ENCODE measurements around the gene IPO4. TPM values are rescaled to one million over a fixed set of nuclear protein-coding genes. Genes with fewer than 3 reads are reported as not detected.

Gene IPO4
- total and polyA plus RNA-seq, 9 of the 15 experiments (the other 6 are each of a cell fraction or from before 2014, with no cell fraction given) = 7.3 to 122 (median 31.8) TPM

DNA sequence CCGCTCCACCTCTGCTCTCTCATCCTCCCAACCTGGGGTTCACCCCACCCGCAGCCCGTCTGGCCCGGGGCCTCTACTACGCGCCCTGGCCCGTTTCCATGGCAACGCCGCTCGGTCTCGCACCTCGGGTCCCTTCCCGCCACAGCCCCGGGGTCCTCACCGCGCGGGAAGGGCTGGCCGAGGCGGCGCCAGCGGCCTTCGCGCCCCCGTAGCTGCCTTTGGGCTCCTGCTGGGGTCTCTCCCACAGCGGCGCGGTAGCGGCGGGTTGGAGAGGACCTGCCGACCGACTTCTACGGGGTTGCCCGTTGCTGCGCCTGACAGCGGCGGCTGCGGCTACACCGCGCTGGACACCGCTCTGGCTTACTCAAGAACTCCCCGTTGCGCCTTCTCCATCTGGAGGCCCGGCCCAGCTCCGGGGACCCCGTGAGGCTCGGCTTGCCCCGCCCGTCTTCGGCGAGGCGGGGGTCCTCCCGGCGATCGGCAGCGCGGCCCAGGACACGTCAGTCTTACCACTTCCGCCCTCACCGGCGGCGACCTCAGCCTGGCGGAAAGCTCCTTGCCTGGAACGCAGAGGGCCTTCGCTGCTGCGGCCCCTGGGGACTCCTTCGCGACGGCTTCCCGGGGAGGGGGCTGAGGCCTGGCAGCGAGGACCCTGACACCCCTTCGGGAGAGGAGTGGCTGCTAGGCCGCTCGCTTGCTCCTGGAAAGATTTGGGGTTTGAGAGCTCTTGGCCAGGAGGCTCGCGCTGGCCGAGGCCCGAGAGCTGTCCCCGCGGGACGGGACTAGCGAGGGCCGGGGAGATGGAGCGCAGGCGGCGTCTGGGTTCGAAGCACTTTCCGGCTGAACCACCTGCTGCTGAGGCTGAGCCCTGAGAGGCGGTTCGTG is 6.8 kb upstream of the IPO4 start, which contains the start of gene TM9SF1 (continued):
- TF ChIP-seq, protein P1, sequence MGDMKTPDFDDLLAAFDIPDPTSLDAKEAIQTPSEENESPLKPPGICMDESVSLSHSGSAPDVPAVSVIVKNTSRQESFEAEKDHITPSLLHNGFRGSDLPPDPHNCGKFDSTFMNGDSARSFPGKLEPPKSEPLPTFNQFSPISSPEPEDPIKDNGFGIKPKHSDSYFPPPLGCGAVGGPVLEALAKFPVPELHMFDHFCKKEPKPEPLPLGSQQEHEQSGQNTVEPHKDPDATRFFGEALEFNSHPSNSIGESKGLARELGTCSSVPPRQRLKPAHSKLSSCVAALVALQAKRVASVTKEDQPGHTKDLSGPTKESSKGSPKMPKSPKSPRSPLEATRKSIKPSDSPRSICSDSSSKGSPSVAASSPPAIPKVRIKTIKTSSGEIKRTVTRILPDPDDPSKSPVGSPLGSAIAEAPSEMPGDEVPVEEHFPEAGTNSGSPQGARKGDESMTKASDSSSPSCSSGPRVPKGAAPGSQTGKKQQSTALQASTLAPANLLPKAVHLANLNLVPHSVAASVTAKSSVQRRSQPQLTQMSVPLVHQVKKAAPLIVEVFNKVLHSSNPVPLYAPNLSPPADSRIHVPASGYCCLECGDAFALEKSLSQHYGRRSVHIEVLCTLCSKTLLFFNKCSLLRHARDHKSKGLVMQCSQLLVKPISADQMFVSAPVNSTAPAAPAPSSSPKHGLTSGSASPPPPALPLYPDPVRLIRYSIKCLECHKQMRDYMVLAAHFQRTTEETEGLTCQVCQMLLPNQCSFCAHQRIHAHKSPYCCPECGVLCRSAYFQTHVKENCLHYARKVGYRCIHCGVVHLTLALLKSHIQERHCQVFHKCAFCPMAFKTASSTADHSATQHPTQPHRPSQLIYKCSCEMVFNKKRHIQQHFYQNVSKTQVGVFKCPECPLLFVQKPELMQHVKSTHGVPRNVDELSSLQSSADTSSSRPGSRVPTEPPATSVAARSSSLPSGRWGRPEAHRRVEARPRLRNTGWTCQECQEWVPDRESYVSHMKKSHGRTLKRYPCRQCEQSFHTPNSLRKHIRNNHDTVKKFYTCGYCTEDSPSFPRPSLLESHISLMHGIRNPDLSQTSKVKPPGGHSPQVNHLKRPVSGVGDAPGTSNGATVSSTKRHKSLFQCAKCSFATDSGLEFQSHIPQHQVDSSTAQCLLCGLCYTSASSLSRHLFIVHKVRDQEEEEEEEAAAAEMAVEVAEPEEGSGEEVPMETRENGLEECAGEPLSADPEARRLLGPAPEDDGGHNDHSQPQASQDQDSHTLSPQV (IDR thresholded peaks at IDR 0.05) = no peak
- TF ChIP-seq SREBF1 (IDR thresholded peaks at IDR 0.05; ENCODE audit: borderline replicate concordance, low read depth, low read length) = no peak
- TF ChIP-seq CREM (IDR thresholded peaks at IDR 0.05; ENCODE audit: low read depth) = peak; percentile 93
- TF ChIP-seq ZNF57 (CRISPR knock-in tag; IDR thresholded peaks at IDR 0.05) = 0 out of 2 replicates have a peak, but pooled peaks have one; percentile 24
- no peak for TF ChIP-seq NR2C2 (CRISPR knock-in tag; IDR thresholded peaks at IDR 0.05)
- peak; percentile 74 for TF ChIP-seq NR2C2 (tag; IDR thresholded peaks at IDR 0.05)
- TF ChIP-seq, protein P2, sequence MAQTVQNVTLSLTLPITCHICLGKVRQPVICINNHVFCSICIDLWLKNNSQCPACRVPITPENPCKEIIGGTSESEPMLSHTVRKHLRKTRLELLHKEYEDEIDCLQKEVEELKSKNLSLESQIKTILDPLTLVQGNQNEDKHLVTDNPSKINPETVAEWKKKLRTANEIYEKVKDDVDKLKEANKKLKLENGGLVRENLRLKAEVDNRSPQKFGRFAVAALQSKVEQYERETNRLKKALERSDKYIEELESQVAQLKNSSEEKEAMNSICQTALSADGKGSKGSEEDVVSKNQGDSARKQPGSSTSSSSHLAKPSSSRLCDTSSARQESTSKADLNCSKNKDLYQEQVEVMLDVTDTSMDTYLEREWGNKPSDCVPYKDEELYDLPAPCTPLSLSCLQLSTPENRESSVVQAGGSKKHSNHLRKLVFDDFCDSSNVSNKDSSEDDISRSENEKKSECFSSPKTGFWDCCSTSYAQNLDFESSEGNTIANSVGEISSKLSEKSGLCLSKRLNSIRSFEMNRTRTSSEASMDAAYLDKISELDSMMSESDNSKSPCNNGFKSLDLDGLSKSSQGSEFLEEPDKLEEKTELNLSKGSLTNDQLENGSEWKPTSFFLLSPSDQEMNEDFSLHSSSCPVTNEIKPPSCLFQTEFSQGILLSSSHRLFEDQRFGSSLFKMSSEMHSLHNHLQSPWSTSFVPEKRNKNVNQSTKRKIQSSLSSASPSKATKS (CRISPR knock-in tag; IDR thresholded peaks at IDR 0.05) = no peak
- peak; percentile 57; the same call in 1 of the 2 replicates for TF ChIP-seq C11orf30 (IDR thresholded peaks at IDR 0.05; ENCODE audit: low read depth)
- TF ChIP-seq TAF7 (tag; IDR thresholded peaks at IDR 0.05) = no peak
- no peak for TF ChIP-seq NFE2L1 (tag; IDR thresholded peaks at IDR 0.05; ENCODE audit: borderline replicate concordance, low read depth)
- TF ChIP-seq, protein P3, sequence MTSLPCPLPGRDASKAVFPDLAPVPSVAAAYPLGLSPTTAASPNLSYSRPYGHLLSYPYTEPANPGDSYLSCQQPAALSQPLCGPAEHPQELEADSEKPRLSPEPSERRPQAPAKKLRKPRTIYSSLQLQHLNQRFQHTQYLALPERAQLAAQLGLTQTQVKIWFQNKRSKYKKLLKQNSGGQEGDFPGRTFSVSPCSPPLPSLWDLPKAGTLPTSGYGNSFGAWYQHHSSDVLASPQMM (CRISPR knock-in tag; IDR thresholded peaks at IDR 0.05) = no peak
- TF ChIP-seq, protein P4, sequence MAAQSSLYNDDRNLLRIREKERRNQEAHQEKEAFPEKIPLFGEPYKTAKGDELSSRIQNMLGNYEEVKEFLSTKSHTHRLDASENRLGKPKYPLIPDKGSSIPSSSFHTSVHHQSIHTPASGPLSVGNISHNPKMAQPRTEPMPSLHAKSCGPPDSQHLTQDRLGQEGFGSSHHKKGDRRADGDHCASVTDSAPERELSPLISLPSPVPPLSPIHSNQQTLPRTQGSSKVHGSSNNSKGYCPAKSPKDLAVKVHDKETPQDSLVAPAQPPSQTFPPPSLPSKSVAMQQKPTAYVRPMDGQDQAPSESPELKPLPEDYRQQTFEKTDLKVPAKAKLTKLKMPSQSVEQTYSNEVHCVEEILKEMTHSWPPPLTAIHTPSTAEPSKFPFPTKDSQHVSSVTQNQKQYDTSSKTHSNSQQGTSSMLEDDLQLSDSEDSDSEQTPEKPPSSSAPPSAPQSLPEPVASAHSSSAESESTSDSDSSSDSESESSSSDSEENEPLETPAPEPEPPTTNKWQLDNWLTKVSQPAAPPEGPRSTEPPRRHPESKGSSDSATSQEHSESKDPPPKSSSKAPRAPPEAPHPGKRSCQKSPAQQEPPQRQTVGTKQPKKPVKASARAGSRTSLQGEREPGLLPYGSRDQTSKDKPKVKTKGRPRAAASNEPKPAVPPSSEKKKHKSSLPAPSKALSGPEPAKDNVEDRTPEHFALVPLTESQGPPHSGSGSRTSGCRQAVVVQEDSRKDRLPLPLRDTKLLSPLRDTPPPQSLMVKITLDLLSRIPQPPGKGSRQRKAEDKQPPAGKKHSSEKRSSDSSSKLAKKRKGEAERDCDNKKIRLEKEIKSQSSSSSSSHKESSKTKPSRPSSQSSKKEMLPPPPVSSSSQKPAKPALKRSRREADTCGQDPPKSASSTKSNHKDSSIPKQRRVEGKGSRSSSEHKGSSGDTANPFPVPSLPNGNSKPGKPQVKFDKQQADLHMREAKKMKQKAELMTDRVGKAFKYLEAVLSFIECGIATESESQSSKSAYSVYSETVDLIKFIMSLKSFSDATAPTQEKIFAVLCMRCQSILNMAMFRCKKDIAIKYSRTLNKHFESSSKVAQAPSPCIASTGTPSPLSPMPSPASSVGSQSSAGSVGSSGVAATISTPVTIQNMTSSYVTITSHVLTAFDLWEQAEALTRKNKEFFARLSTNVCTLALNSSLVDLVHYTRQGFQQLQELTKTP (IDR thresholded peaks at IDR 0.05; ENCODE audit: low read depth in 1 of 2, partially characterized antibody in 2 of 2) = no peak
- no peak for TF ChIP-seq ZNF347 (CRISPR knock-in tag; IDR thresholded peaks at IDR 0.05; ENCODE audit: low read depth)
- no peak for TF ChIP-seq KDM2B (CRISPR knock-in tag; IDR thresholded peaks at IDR 0.05)
- peak; percentile 23 for TF ChIP-seq HMGN3 (IDR thresholded peaks at IDR 0.05; ENCODE audit: borderline replicate concordance, extremely low read depth, insufficient read length, low read depth, low read length)
